ENCODE data around the gene SPEN.
"Not testable (repeated sequence)": the region's sequence is repeated elsewhere in the genome, so short reads cannot be mapped to it uniquely, and the experiment has no call there.

Gene SPEN

GRCh38 chr1:15834406-15835204 is 12.9 kb upstream of the SPEN start:
- DNase-seq (ENCODE audit: low spot score): peak; percentile 83
- CTCF ChIA-PET: interaction anchor here (0.5 to 1.1 kb wide), 3 partner anchors 19 to 136 kb away, joined by 3 to 5 read pairs (median 5); no protein-coding TSS in a partner anchor
- TF ChIP-seq CTCF (conservative IDR thresholded peaks at IDR 0.05; ENCODE audit: low read depth): no peak
- peak overlapping the region; percentile 100 for H3K27ac ChIP-seq
- POLR2A ChIA-PET (ENCODE audit: low non-redundant PET): interaction anchor here (0.6 to 2.2 kb wide), 4 partner anchors 12 to 1395 kb away, joined by 3 to 12 read pairs (median 4); partner anchors contain the start of gene SPEN

- ChIA-PET POLR2A (ENCODE audit: low non-redundant PET) (interaction anchor here (2.2 kb wide), 1 partner anchor 12 kb away, joined by 12 read pairs; the partner anchor contains the start of gene SPEN), CTCF (interaction anchor here (0.6 kb wide), 1 partner anchor 26 kb away, joined by 6 read pairs; no protein-coding TSS in a partner anchor)
- no peak for TF ChIP-seq CTCF (conservative IDR thresholded peaks at IDR 0.05; ENCODE audit: low read depth)
- H3K27ac ChIP-seq: peak overlapping the region; percentile 100
- DNase-seq (ENCODE audit: low spot score): no peak
These were observed 12.2 kb upstream of the SPEN start for GRCh38 chr1:15835205-15835740.

- POLR2A ChIA-PET (ENCODE audit: low non-redundant PET): interaction anchor here (0.6 to 0.7 kb wide), 3 partner anchors 80 to 376 kb away, joined by 3 to 4 read pairs (median 3); partner anchors contain the start of gene ARHGEF19
- CTCF ChIA-PET: interaction anchor here (0.6 to 1.3 kb wide), 2 partner anchors 12 to 27 kb away, joined by 3 to 6 read pairs; partner anchors contain the start of gene SPEN
- peak; percentile 91 for DNase-seq (ENCODE audit: low spot score)
- peak overlapping the region; percentile 100 for H3K27ac ChIP-seq
- TF ChIP-seq CTCF (conservative IDR thresholded peaks at IDR 0.05; ENCODE audit: low read depth): no peak
These were observed 11.6 kb upstream of the SPEN start for GRCh38 chr1:15835741-15836510.

GRCh38 chr1:15836511-15836771 is 11.1 kb upstream of the SPEN start:
- peak overlapping the region; percentile 100 for H3K27ac ChIP-seq
- ChIA-PET CTCF (interaction anchor here (1.3 kb wide), 1 partner anchor 11 kb away, joined by 3 read pairs; the partner anchor contains the start of gene SPEN), POLR2A (ENCODE audit: low non-redundant PET) (interaction anchor here (0.6 to 0.7 kb wide), 3 partner anchors 80 to 376 kb away, joined by 3 to 4 read pairs (median 3); partner anchors contain the start of gene ARHGEF19)
- not testable (repeated sequence) for DNase-seq (ENCODE audit: low spot score)

- TF ChIP-seq CTCF (conservative IDR thresholded peaks at IDR 0.05; ENCODE audit: low read depth): no peak
- ChIA-PET CTCF (interaction anchor here (0.6 to 1.3 kb wide), 2 partner anchors 10 to 49 kb away, joined by 3 read pairs; partner anchors contain the start of gene SPEN), POLR2A (ENCODE audit: low non-redundant PET) (interaction anchor here (0.7 kb wide), 2 partner anchors 170 to 375 kb away, joined by 3 to 4 read pairs; partner anchors contain the start of gene ARHGEF19)
- no peak for DNase-seq (ENCODE audit: low spot score)
- H3K27ac ChIP-seq: peak overlapping the region; percentile 100
These were observed 10.5 kb upstream of the SPEN start for GRCh38 chr1:15836772-15837669.

GRCh38 chr1:15837931-15838330 is 9.6 kb upstream of the SPEN start:
- POLR2A ChIA-PET (ENCODE audit: low non-redundant PET): interaction anchor here (0.7 kb wide), 1 partner anchor 51 kb away, joined by 3 read pairs; no protein-coding TSS in a partner anchor
- CTCF ChIA-PET: interaction anchor here (0.7 to 1.0 kb wide), 2 partner anchors 10 to 121 kb away, joined by 3 to 5 read pairs; partner anchors contain the start of gene SPEN
- no peak for DNase-seq (ENCODE audit: low spot score)
- TF ChIP-seq CTCF (conservative IDR thresholded peaks at IDR 0.05; ENCODE audit: low read depth): no peak
- peak overlapping the region; percentile 24; the same call in 1 of the 2 replicates for H3K27ac ChIP-seq

All from RWPE1 (cell line).